Trophoblast cell (in vitro differentiated cells and primary cell): ENCODE measurements around the gene NLGN2.

ENCODE experiments used
- DNase-seq, 2 donors: peaks; one replicate each; pipeline ENCODE4 v3.0.0-alpha.2; 2016
- H2AFZ ChIP-seq: 2 replicates; pipeline ENCODE4 v1.6.1; 2013; ENCODE audit warnings: low read length, moderate library complexity, mild to moderate bottlenecking; ENCODE audit not compliant: insufficient read depth, poor library complexity
- H2AK5ac ChIP-seq: 2 replicates; pipeline ENCODE4 v1.6.1; 2013; ENCODE audit warnings: mild to moderate bottlenecking, low read length
- H2BK120ac ChIP-seq: 2 replicates; pipeline ENCODE4 v1.6.1; 2013; ENCODE audit warnings: low read length, mild to moderate bottlenecking, moderate library complexity; ENCODE audit not compliant: insufficient read depth, poor library complexity
- H2BK12ac ChIP-seq: 2 replicates; pipeline ENCODE4 v1.6.1; 2013; ENCODE audit warnings: mild to moderate bottlenecking, low read length, moderate library complexity
- H2BK5ac ChIP-seq: 2 replicates; pipeline ENCODE4 v1.6.1; 2013; ENCODE audit warnings: low read length, low read depth, moderate library complexity, mild to moderate bottlenecking; ENCODE audit not compliant: poor library complexity
- H3K14ac ChIP-seq: 2 replicates; pipeline ENCODE4 v1.6.1; 2013; ENCODE audit warnings: mild to moderate bottlenecking, low read length
- H3K18ac ChIP-seq: 2 replicates; pipeline ENCODE4 v1.6.1; 2013; ENCODE audit warnings: mild to moderate bottlenecking, low read length
- H3K23ac ChIP-seq: 2 replicates; pipeline ENCODE4 v1.6.1; 2013; ENCODE audit warnings: low read length
- H3K27ac ChIP-seq: 2 replicates; pipeline ENCODE4 v1.5.1; 2013; ENCODE audit warnings: low read depth, mild to moderate bottlenecking, inconsistent platforms, low read length, moderate library complexity
- H3K27me3 ChIP-seq: 2 replicates; pipeline ENCODE4 v1.6.1; 2013; ENCODE audit warnings: inconsistent platforms, mild to moderate bottlenecking, low read length, moderate library complexity; ENCODE audit not compliant: insufficient read depth
- H3K36me3 ChIP-seq, 2 experiments: 1 replicate in 1 of 2; 2 replicates in 1 of 2; pipeline ENCODE4 v1.6.1; 2013; ENCODE audit warnings: low read length in 2 of 2, mild to moderate bottlenecking in 2 of 2, moderate library complexity in 1 of 2; ENCODE audit not compliant: insufficient read depth in 2 of 2, control insufficient read depth in 1 of 2
- H3K4ac ChIP-seq: 2 replicates; pipeline ENCODE4 v1.6.1; 2013; ENCODE audit warnings: low read depth, mild to moderate bottlenecking, low read length, moderate library complexity
- H3K4me1 ChIP-seq, 2 experiments: 1 replicate in 1 of 2; 2 replicates in 1 of 2; pipeline ENCODE4 v1.6.1; 2013; ENCODE audit warnings: low read length in 2 of 2, mild to moderate bottlenecking in 2 of 2, moderate library complexity in 1 of 2; ENCODE audit not compliant: insufficient read depth in 2 of 2, control insufficient read depth in 1 of 2
- H3K4me2 ChIP-seq: 2 replicates; pipeline ENCODE4 v1.6.1; 2013; ENCODE audit warnings: inconsistent platforms, mild to moderate bottlenecking, low read length, moderate library complexity
- H3K4me3 ChIP-seq: 2 replicates; pipeline ENCODE4 v1.5.1; 2013; ENCODE audit warnings: mild to moderate bottlenecking, low read depth, low read length, inconsistent platforms
- H3K79me1 ChIP-seq: one replicate; pipeline ENCODE4 v1.6.1; 2013; ENCODE audit warnings: low read length
- H3K79me2 ChIP-seq: 2 replicates; pipeline ENCODE4 v1.6.1; 2013; ENCODE audit warnings: low read length, mild to moderate bottlenecking; ENCODE audit not compliant: control insufficient read depth, insufficient read depth, poor library complexity
- H3K9ac ChIP-seq: 2 replicates; pipeline ENCODE4 v1.6.1; 2013; ENCODE audit warnings: mild to moderate bottlenecking, low read length
- H3K9me3 ChIP-seq: 2 replicates; pipeline ENCODE4 v1.6.1; 2013; ENCODE audit warnings: low read depth, mild to moderate bottlenecking, control low read depth, inconsistent platforms, low read length; ENCODE audit not compliant: insufficient read depth
- H4K12ac ChIP-seq: 2 replicates; pipeline ENCODE4 v1.6.1; 2013; ENCODE audit warnings: low read depth, mild to moderate bottlenecking, low read length, moderate library complexity
- H4K8ac ChIP-seq: 2 replicates; pipeline ENCODE4 v1.6.1; 2013; ENCODE audit warnings: low read depth, mild to moderate bottlenecking, low read length, moderate library complexity
- H4K91ac ChIP-seq: one replicate; pipeline ENCODE4 v1.6.1; 2013; ENCODE audit warnings: low read depth, mild to moderate bottlenecking, low read length, moderate library complexity
- WGBS: extraction: QIAGEN DNeasy Blood & Tissue Kit; methylation state at CpG from one replicate; pipeline ENCODE4 v1.1.7; 2013; ENCODE audit warnings: missing lambda C conversion rate; ENCODE audit not compliant: insufficient read length, insufficient coverage; ENCODE audit errors: extremely low coverage; 5-methylcytosine and 5-hydroxymethylcytosine counted together

NLGN2 gene

GRCh38 chr17:7418472-7419152, 11.0 kb downstream of the NLGN2 start:
- no peak overlapping the region for H3K27ac ChIP-seq
- peaks cover 22 to 29% of the 10 kb centered on the region in 2 experiments for H3K36me3 ChIP-seq
- no peak overlapping the region for H3K4ac ChIP-seq
- H3K79me1 ChIP-seq, result no peaks in the 10 kb centered on the region
- no peaks in the 10 kb centered on the region for H3K79me2 ChIP-seq
- no peak overlapping the region for H4K12ac ChIP-seq
- H3K27me3 ChIP-seq, result no peaks in the 10 kb centered on the region
- H2BK12ac ChIP-seq, result no peak overlapping the region
- no peak overlapping the region for H3K23ac ChIP-seq
- no peak overlapping the region for H4K91ac ChIP-seq
- DNase-seq, result no peak
- no peak overlapping the region for H3K4me2 ChIP-seq
- no peaks in the 10 kb centered on the region for H3K9me3 ChIP-seq
- no peak overlapping the region for H2BK5ac ChIP-seq
- no peak overlapping the region for H4K8ac ChIP-seq
- H3K4me3 ChIP-seq, result no peak overlapping the region
- no peak overlapping the region for H3K14ac ChIP-seq
- H2AK5ac ChIP-seq, result no peak overlapping the region
- H2AFZ ChIP-seq, result no peak overlapping the region
- H3K18ac ChIP-seq, result no peak overlapping the region
- no peak overlapping the region for H2BK120ac ChIP-seq
- no CpG with 5 or more reads among the region's 18 CpGs for WGBS
- no peak overlapping the region for H3K9ac ChIP-seq
- H3K4me1 ChIP-seq, result peaks cover 0 to 2% of the 10 kb centered on the region in 2 experiments

- no CpG with 5 or more reads among the region's 17 CpGs for WGBS
- no peak within 1 kb of the TSS for H3K4me2 ChIP-seq
These were observed 12.4 kb downstream of the NLGN2 start, which contains the start of gene SPEM1 for GRCh38 chr17:7419819-7420610. SPEM1 (plus strand) TSS chr17:7420324; CDS start chr17:7420385, 61 bp downstream.

DNA sequence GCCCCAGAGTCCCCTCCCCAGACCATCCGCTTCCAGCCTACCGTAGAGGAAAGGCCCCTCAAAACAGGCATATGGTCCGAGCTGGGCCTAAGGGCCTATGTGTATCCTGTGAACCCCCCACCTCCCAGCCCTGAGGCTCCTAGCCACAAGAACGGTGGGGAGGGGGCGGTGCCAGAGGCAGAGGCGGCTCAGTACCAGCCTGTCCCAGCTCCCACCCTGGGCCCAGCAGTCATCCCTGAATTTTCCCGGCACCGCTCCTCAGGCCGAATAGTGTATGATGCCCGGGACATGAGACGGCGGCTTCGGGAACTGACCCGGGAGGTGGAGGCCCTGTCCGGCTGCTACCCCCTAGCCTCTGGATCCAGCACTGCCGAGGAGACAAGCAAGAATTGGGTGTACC, 13.5 kb downstream of the NLGN2 start:
- no peak for DNase-seq
- H4K91ac ChIP-seq, result no peak overlapping the region
- no peak overlapping the region for H2AFZ ChIP-seq
- H3K27me3 ChIP-seq, result no peaks in the 10 kb centered on the region
- H4K12ac ChIP-seq, result no peak overlapping the region
- peaks cover 4% of the 10 kb centered on the region for H3K9me3 ChIP-seq
- WGBS, result no CpG with 5 or more reads among the region's 16 CpGs
- H4K8ac ChIP-seq, result no peak overlapping the region
- H3K36me3 ChIP-seq, result peaks cover 10 to 12% of the 10 kb centered on the region in 2 experiments
- H2BK12ac ChIP-seq, result no peak overlapping the region
- no peak overlapping the region for H2BK5ac ChIP-seq
- H3K9ac ChIP-seq, result no peak overlapping the region
- H3K4me1 ChIP-seq, result peaks cover 0 to 2% of the 10 kb centered on the region in 2 experiments
- no peak overlapping the region for H3K18ac ChIP-seq
- no peak overlapping the region for H2AK5ac ChIP-seq
- no peak overlapping the region for H3K14ac ChIP-seq
- H3K4me2 ChIP-seq, result no peak overlapping the region
- H3K4me3 ChIP-seq, result no peak overlapping the region
- no peak overlapping the region for H3K23ac ChIP-seq
- H3K4ac ChIP-seq, result no peak overlapping the region
- H3K79me2 ChIP-seq, result no peaks in the 10 kb centered on the region
- H2BK120ac ChIP-seq, result no peak overlapping the region
- no peaks in the 10 kb centered on the region for H3K79me1 ChIP-seq
- no peak overlapping the region for H3K27ac ChIP-seq

More at GRCh38 chr17:7419819-7420610, 12.4 kb downstream of the NLGN2 start, which contains the start of gene SPEM1:
- Histone ChIP-seq H3K79me1 (no peaks in the 10 kb centered on the region), H4K12ac (no peak within 1 kb of the TSS), H3K79me2 (no peaks in the 10 kb centered on the region), H4K8ac (no peak within 1 kb of the TSS), H3K9ac (no peak within 1 kb of the TSS), H3K27me3 (no peaks in the 10 kb centered on the region), H3K36me3 (peaks cover 18 to 21% of the 10 kb centered on the region in 2 experiments), H3K4ac (no peak within 1 kb of the TSS), H2AFZ (no peak within 1 kb of the TSS), H3K23ac (no peak within 1 kb of the TSS), H3K9me3 (peaks cover 3% of the 10 kb centered on the region), H3K4me1 (peaks cover 0 to 2% of the 10 kb centered on the region in 2 experiments), H3K4me3 (no peak within 1 kb of the TSS), H3K14ac (no peak within 1 kb of the TSS), H3K18ac (no peak within 1 kb of the TSS), H2AK5ac (no peak within 1 kb of the TSS), H2BK12ac (no peak within 1 kb of the TSS), H2BK5ac (no peak within 1 kb of the TSS), H2BK120ac (no peak within 1 kb of the TSS), H3K27ac (no peak within 1 kb of the TSS), H4K91ac (no peak within 1 kb of the TSS)
- DNase-seq, result no peak

GRCh38 chr17:7423679-7424078, 16.0 kb downstream of the NLGN2 start:
- H3K36me3 ChIP-seq, result no peaks in the 10 kb centered on the region
- H2AFZ ChIP-seq, result no peak overlapping the region
- H3K14ac ChIP-seq, result no peak overlapping the region
- DNase-seq, result no peak
- H3K79me1 ChIP-seq, result no peaks in the 10 kb centered on the region
- H3K4me1 ChIP-seq, result peaks cover 0 to 2% of the 10 kb centered on the region in 2 experiments
- H2BK12ac ChIP-seq, result no peak overlapping the region
- H3K79me2 ChIP-seq, result no peaks in the 10 kb centered on the region
- no peak overlapping the region for H3K23ac ChIP-seq
- no peak overlapping the region for H4K8ac ChIP-seq
- peaks cover 4% of the 10 kb centered on the region for H3K9me3 ChIP-seq
- no peak overlapping the region for H2BK5ac ChIP-seq
- H3K4me2 ChIP-seq, result no peak overlapping the region
- H3K27ac ChIP-seq, result no peak overlapping the region
- no peak overlapping the region for H3K4ac ChIP-seq
- no peaks in the 10 kb centered on the region for H3K27me3 ChIP-seq
- no peak overlapping the region for H3K18ac ChIP-seq
- no peak overlapping the region for H3K9ac ChIP-seq
- no peak overlapping the region for H2BK120ac ChIP-seq
- H3K4me3 ChIP-seq, result no peak overlapping the region
- no peak overlapping the region for H4K91ac ChIP-seq
- H2AK5ac ChIP-seq, result no peak overlapping the region
- no CpG with 5 or more reads among the region's 4 CpGs for WGBS
- H4K12ac ChIP-seq, result no peak overlapping the region
